Ovary (tissue), 9 donors: ENCODE measurements around the gene LYPLA2. TPM values are rescaled to one million over a fixed set of nuclear protein-coding genes. Genes with fewer than 3 reads are reported as not detected.
"Not testable (repeated sequence)": the region's sequence is repeated elsewhere in the genome, so short reads cannot be mapped to it uniquely, and the experiment has no call there.

ENCODE experiments used
- DNase-seq, 5 donors: peaks; one replicate each; pipeline ENCODE4 v3.0.0-alpha.2; 2019 to 2020
- H3K27ac ChIP-seq, 2 donors: fragments of 200-600 bp; one replicate each; pipeline versions ENCODE4 v1.5.1 to v1.8.0; 2019 to 2022
- H3K27me3 ChIP-seq: fragments of 200-600 bp; one replicate; pipeline ENCODE4 v1.8.0; 2022
- H3K36me3 ChIP-seq: fragments of 200-600 bp; sonication (generic); one replicate; pipeline ENCODE4 v1.5.1; 2019
- H3K4me1 ChIP-seq: one replicate; pipeline ENCODE4 v1.8.1; 2013; ENCODE audit warnings: mild to moderate bottlenecking, moderate library complexity; ENCODE audit not compliant: insufficient read depth
- H3K4me3 ChIP-seq: fragments of 200-600 bp; sonication (generic); one replicate; pipeline ENCODE4 v1.5.1; 2017
- H3K9me3 ChIP-seq, 2 donors: fragments of 200-600 bp in 1 of 2; sonication (generic) in 1 of 2; one replicate each; pipeline versions ENCODE4 v1.5.1 to v1.8.1; 2013 to 2019; ENCODE audit warnings: mild to moderate bottlenecking in 1 of 2, moderate library complexity in 1 of 2
- CTCF ChIP-seq, 3 donors: fragments of 450-650 bp in 2 of 3; fragments of 200-600 bp in 1 of 3; IDR thresholded peaks; one replicate each; pipeline versions ENCODE4 v1.5.1 to v1.8.0; 2016 to 2022; ENCODE audit warnings: antibody characterized with exemption in 3 of 3, mild to moderate bottlenecking in 1 of 3
- EP300 ChIP-seq: sonication (generic); formaldehyde crosslinking; IDR thresholded peaks from one replicate; pipeline ENCODE4 v1.6.1; 2017; ENCODE audit warnings: antibody characterized with exemption
- POLR2A ChIP-seq: fragments of 450-650 bp; IDR thresholded peaks from one replicate; pipeline ENCODE4 v1.6.1; 2017; ENCODE audit warnings: antibody characterized with exemption, mild to moderate bottlenecking, moderate library complexity
- WGBS, 3 donors: extraction: QIAGEN DNeasy Blood & Tissue Kit in 1 of 3; methylation state at CpG; one replicate each; pipeline versions ENCODE4 v1.1.5 to v1.1.7; 2013 to 2017; 5-methylcytosine and 5-hydroxymethylcytosine counted together
- intact Hi-C, 4 donors: fragments of 100-400 bp; cut with DNase I; formaldehyde crosslinking; loops; one replicate each; pipeline versions ENCODE4 v1.11.0 to v1.15.1; 2022 to 2023
- polyA plus RNA-seq, 2 donors: library from polyadenylated mRNA; stranded (reverse); fragments of 200-250 nt in 1 of 2; fragments of 350-450 nt in 1 of 2; fragmentation: Illumina TruSeq in 1 of 2; extraction: RNeasy Lipid Tissue Mini Kit (QIAGEN cat#74804) in 1 of 2; gene quantifications; one replicate each; pipeline ENCODE4 v1.2.3, GENCODE V29; 2013 to 2014
- total RNA-seq, 7 donors: library from RNA; depleted of rRNA in 2 of 7; stranded (reverse); fragments of >200 nt in 2 of 7; fragmentation: NEBNext Ultra II Directional in 3 of 7; extraction: Animal tissue kit (Norgen Biotek cat#: 25700) in 3 of 7; gene quantifications; one replicate each; pipeline versions ENCODE4 v1.1.0 to v1.2.4, GENCODE V29; 2016 to 2023
- donor health status: DM: no; HTN: no; CAD: no; lungs with moderate emphysema.
- donor health status: DM: no; HTN: no; CAD: no.
- donor health status: Bipolar disorder and iron deficiency.
- donor health status: DM: yes; HTN: yes; CAD: no.
- donor health status: DM: no; HTN: no; CAD: no.
- donor health status: DM: yes; HTN: yes; CAD: no.

The LYPLA2 gene
- total and polyA plus RNA-seq, 9 donors = 8.5 to 33.2 (median 26.0) TPM

GRCh38 chr1:23792151-23792945, 1.4 kb downstream of the LYPLA2 start:
- H3K36me3 ChIP-seq = no peaks in the 10 kb centered on the region
- no peaks in the 10 kb centered on the region for H3K27me3 ChIP-seq
- intact Hi-C loops = no loop called here
- peaks cover 27% of the 10 kb centered on the region for H3K4me1 ChIP-seq
- H3K9me3 ChIP-seq = no peaks in the 10 kb centered on the region
- peak overlapping the region; percentile 84 for H3K4me3 ChIP-seq
- 61 to 71% (median 62%) methylated on average over 17 to 19 of the region's 19 CpGs for WGBS, 3 donors
- H3K27ac ChIP-seq = peak overlapping the region; percentile 17 to 40
- TF ChIP-seq CTCF (IDR thresholded peaks at IDR 0.05) = no peak
- TF ChIP-seq EP300 = no peak
- no peak for TF ChIP-seq POLR2A
- DNase-seq = peak in 1 of 5 donors; percentile 38

GRCh38 chr1:23793018-23793781, 2.3 kb downstream of the LYPLA2 start:
- Histone ChIP-seq H3K4me3 (no peak overlapping the region), H3K27me3 (no peaks in the 10 kb centered on the region), H3K27ac (no peak overlapping the region), H3K36me3 (no peaks in the 10 kb centered on the region), H3K4me1 (peaks cover 27% of the 10 kb centered on the region), H3K9me3 (no peaks in the 10 kb centered on the region)
- no peak for TF ChIP-seq CTCF (IDR thresholded peaks at IDR 0.05)
- no peak for TF ChIP-seq EP300
- no peak for TF ChIP-seq POLR2A
- peak in 4 of 5 donors; percentile 41 to 57 (median 46) for DNase-seq
- intact Hi-C loops = no loop called here
- WGBS, 3 donors = 59 to 68% (median 62%) methylated on average over 16 of the region's 16 CpGs

- H3K27me3 ChIP-seq = no peaks in the 10 kb centered on the region
- peaks cover 27% of the 10 kb centered on the region for H3K4me1 ChIP-seq
- TF ChIP-seq EP300 (no peak), CTCF (IDR thresholded peaks at IDR 0.05) (no peak), POLR2A (no peak)
- intact Hi-C loops = no loop called here
- H3K27ac ChIP-seq = peak overlapping the region in 1 of 2 donors; percentile 50
- H3K36me3 ChIP-seq = no peaks in the 10 kb centered on the region
- no peaks in the 10 kb centered on the region for H3K9me3 ChIP-seq
- 54 to 63% (median 61%) methylated on average over 19 to 21 of the region's 21 CpGs for WGBS, 3 donors
- H3K4me3 ChIP-seq = no peak overlapping the region
- peak in 2 of 5 donors; percentile 38 to 39 for DNase-seq
These were observed 3.2 kb downstream of the LYPLA2 start for GRCh38 chr1:23793861-23794731.

- H3K4me1 ChIP-seq = peaks cover 33% of the 10 kb centered on the region
- H3K4me3 ChIP-seq, intact Hi-C loops, H3K27me3 ChIP-seq, H3K36me3 ChIP-seq, H3K9me3 ChIP-seq: not testable (repeated sequence)
- WGBS, 3 donors = 35 to 62% (median 52%) methylated on average over 6 to 9 of the region's 9 CpGs
- H3K27ac ChIP-seq = peak overlapping the region in 1 of 2 donors; percentile 50
- peak in 1 of 5 donors; percentile 40 for DNase-seq
These were observed 3.8 kb downstream of the LYPLA2 start for GRCh38 chr1:23794732-23795182.
